ENCODE measurements around the gene TSHZ3. TPM values are rescaled to one million over a fixed set of nuclear protein-coding genes. Genes with fewer than 3 reads are reported as not detected.

Gene TSHZ3
- total and polyA plus RNA-seq, 2 of the 8 experiments (the other 6 are each of a cell fraction or from before 2014, with no cell fraction given): 3.1 to 12.3 TPM

DNA sequence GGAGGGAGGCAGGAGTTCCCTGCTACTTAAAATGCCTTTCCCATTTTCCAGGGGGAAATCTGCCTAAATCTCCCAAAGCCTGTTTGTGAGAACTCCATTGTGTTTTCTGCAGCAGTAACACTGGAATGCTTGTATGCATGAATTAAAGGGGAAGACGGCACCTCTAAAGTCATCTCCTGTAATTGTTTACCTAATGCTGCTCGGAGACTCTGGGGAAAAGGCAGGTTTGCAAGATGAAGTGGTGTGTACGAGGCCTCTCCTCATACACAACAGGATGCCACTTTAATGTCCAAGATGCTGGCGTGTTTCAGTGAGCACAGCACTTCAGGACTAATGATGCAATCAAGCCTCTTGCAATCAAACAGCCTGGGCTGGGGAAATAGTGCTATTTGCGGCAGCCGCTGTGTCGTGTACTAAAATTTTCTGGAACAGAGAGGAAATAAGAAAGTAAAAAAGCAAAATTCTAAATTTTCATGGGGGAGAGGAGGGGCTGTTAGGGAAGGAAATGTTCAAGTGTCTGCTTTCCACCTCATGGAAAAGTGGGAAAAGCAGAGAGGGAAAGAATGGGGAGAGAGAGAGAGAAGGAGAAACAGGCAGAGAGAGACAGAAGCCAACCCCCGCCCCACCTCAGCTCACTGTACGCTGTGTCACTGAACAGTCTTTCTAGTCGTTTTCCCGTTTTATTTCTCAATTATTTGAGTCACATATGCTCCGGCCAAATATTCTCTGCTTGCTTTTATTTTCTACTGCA is 32.9 kb downstream of the TSHZ3 start:
- DNase-seq (ENCODE audit: low read depth in 1 of 2, low spot score in 2 of 2) (no peak), FAIRE-seq (no peak)
- no peaks in the 10 kb centered on the region for H3K9me3 ChIP-seq (ENCODE audit: insufficient read depth in 2 of 2, low read depth in 1 of 2, low read length in 1 of 2)
- peak; percentile 75; the same call in 1 of the 2 replicates for TF ChIP-seq CEBPB (IDR thresholded peaks at IDR 0.05; ENCODE audit: low read depth, low read length)
- no peak for TF ChIP-seq GTF2F1 (IDR thresholded peaks at IDR 0.05; ENCODE audit: borderline replicate concordance, low read depth, low read length)
- no peak for TF ChIP-seq CHD1 (IDR thresholded peaks at IDR 0.05; ENCODE audit: low read depth, low read length)
- H3K4ac ChIP-seq (replicated peaks; ENCODE audit: insufficient read length, low read depth, low read length): no peak overlapping the region
- H3K14ac ChIP-seq (ENCODE audit: insufficient read length): no peak overlapping the region
- no peak overlapping the region for H3K56ac ChIP-seq (replicated peaks; ENCODE audit: insufficient read length, low read depth, low read length)
- H3K36me3 ChIP-seq (ENCODE audit: control insufficient read depth in 2 of 4, insufficient read depth in 4 of 4, low read length in 3 of 4): no peaks in the 10 kb centered on the region
- H2BK5ac ChIP-seq (ENCODE audit: low read depth, low read length): peak overlapping the region; percentile 74
- H3K9ac ChIP-seq (replicated peaks in 1 of 4; ENCODE audit: extremely low read depth in 1 of 4, low read depth in 3 of 4, low read length in 3 of 4): no peak overlapping the region
- H2BK15ac ChIP-seq (ENCODE audit: low read length): no peak overlapping the region
- no peak overlapping the region for H2BK120ac ChIP-seq (replicated peaks; ENCODE audit: low read depth, low read length)
- H3K23me2 ChIP-seq (ENCODE audit: low read depth, low read length): no peaks in the 10 kb centered on the region
- 0 out of 2 replicates have a peak overlapping the region, but pooled peaks have one; percentile 27 for H3K27ac ChIP-seq (ENCODE audit: low read depth, low read length)
- H3K79me2 ChIP-seq (ENCODE audit: control insufficient read depth in 1 of 2, insufficient read depth in 2 of 2, low read length in 2 of 2): peaks cover 0 to 42% of the 10 kb centered on the region in 2 experiments; a peak in 2 of 4 replicates
- H3K4me1 ChIP-seq (replicated peaks in 1 of 4; ENCODE audit: control insufficient read depth in 3 of 4, insufficient read depth in 4 of 4, low read length in 3 of 4): peaks cover 8 to 21% (median 19%) of the 10 kb centered on the region in 4 experiments
- peak overlapping the region; percentile 86 for H2BK12ac ChIP-seq (ENCODE audit: low read depth, low read length)
- H3K18ac ChIP-seq (ENCODE audit: extremely low read depth, low read length): peak overlapping the region; percentile 49; the same call in 1 of the 2 replicates
- POLR2A ChIA-PET (ENCODE audit: partially characterized antibody): interaction anchor here (1.0 to 1.7 kb wide), 2 partner anchors 10 to 54 kb away, joined by 4 read pairs; no protein-coding TSS in a partner anchor
- CTCF ChIA-PET (ENCODE audit: partially characterized antibody): interaction anchor here (0.7 to 1.6 kb wide), 5 partner anchors 10 to 634 kb away, joined by 3 to 5 read pairs (median 3); no protein-coding TSS in a partner anchor
- H3K27me3 ChIP-seq (replicated peaks in 1 of 4; ENCODE audit: control insufficient read depth in 3 of 4, extremely low read depth in 1 of 4, insufficient read depth in 3 of 4, low read length in 3 of 4): no peaks in the 10 kb centered on the region
- H3K79me1 ChIP-seq (ENCODE audit: low read depth, low read length): peaks cover 12% of the 10 kb centered on the region
- no peaks in the 10 kb centered on the region for H4K20me1 ChIP-seq (replicated peaks in 1 of 2; ENCODE audit: control insufficient read depth in 1 of 2, insufficient read depth in 2 of 2, low read length in 2 of 2)
- H3K4me3 ChIP-seq (ENCODE audit: extremely low read depth in 1 of 4, insufficient read depth in 2 of 4, low read depth in 3 of 4, low read length in 4 of 4): peak overlapping the region in 1 of 4 experiments; percentile 9; a peak in 1 of 8 replicates
- H4K91ac ChIP-seq (replicated peaks; ENCODE audit: insufficient read length, low read length): peak overlapping the region; percentile 84
- peak overlapping the region; percentile 56; the same call in 1 of the 2 replicates for H2AFZ ChIP-seq (ENCODE audit: low read length)
- peak overlapping the region; percentile 34; the same call in 1 of the 2 replicates for H2AK5ac ChIP-seq (ENCODE audit: low read depth, low read length)
- H4K5ac ChIP-seq (ENCODE audit: insufficient read length, low read depth, low read length): peak overlapping the region; percentile 13
- peak overlapping the region; percentile 44 to 66 for H3K4me2 ChIP-seq (ENCODE audit: insufficient read depth in 1 of 2, low read depth in 2 of 2, low read length in 2 of 2)
- peak overlapping the region; percentile 79; the same call in 1 of the 2 replicates for H4K8ac ChIP-seq (ENCODE audit: extremely low read depth, insufficient read depth, low read length)
- peak overlapping the region; percentile 77; the same call in 1 of the 2 replicates for H2BK20ac ChIP-seq (ENCODE audit: low read length)
- no peak overlapping the region for H3K23ac ChIP-seq (ENCODE audit: insufficient read length)
- 67% methylated on average over 12 of the region's 12 CpGs; no CpG with 5 or more reads in 1 of the 2 experiments for WGBS, 2 experiments (ENCODE audit: extremely low coverage in 1 of 2, insufficient coverage in 1 of 2, insufficient read length in 1 of 2, insufficient replicate concordance in 2 of 2, low coverage in 1 of 2, low lambda C conversion rate in 2 of 2, missing lambda C conversion rate in 1 of 2)
